ENCODE measurements around the gene RPS6KL1.

Gene RPS6KL1

GRCh38 chr14:74881431-74882102 lies 41.5 kb downstream of the RPS6KL1 start, which contains the start of gene DLST:
Gene DLST, plus strand, starts transcription at chr14:74881916. Its CDS starts 38 bp downstream, at chr14:74881954.
- peak; percentile 83 for DNase-seq

GRCh38 chr14:74879427-74880182 lies 43.5 kb downstream of the RPS6KL1 start:
- no peak for DNase-seq

GRCh38 chr14:74875941-74876913 lies 46.8 kb downstream of the RPS6KL1 start, which contains the start of gene PROX2:
Gene PROX2, minus strand, starts transcription at chr14:74876145. Its CDS starts 12,311 bp downstream, at chr14:74863834.
- DNase-seq = peak; percentile 8

- DNase-seq = no peak
These were observed 47.9 kb downstream of the RPS6KL1 start for GRCh38 chr14:74875204-74875603.

- no peak for DNase-seq
These were observed 51.2 kb downstream of the RPS6KL1 start for GRCh38 chr14:74871819-74872218.

- DNase-seq = no peak
These were observed 54.3 kb downstream of the RPS6KL1 start for GRCh38 chr14:74868739-74869138.

GRCh38 chr14:74867673-74868072 lies 55.4 kb downstream of the RPS6KL1 start:
- peak; percentile 54 for DNase-seq

GRCh38 chr14:74866708-74867389 lies 56.2 kb downstream of the RPS6KL1 start:
- DNase-seq = no peak

- no peak for DNase-seq
These were observed 57.9 kb downstream of the RPS6KL1 start for GRCh38 chr14:74865156-74865555.

GRCh38 chr14:74864198-74864597 lies 58.9 kb downstream of the RPS6KL1 start:
- DNase-seq = no peak

- DNase-seq = no peak
These were observed 59.8 kb downstream of the RPS6KL1 start for GRCh38 chr14:74863274-74863673.

- no peak for DNase-seq
These were observed 61.3 kb downstream of the RPS6KL1 start for GRCh38 chr14:74861734-74862090.

- peak; percentile 96 for DNase-seq
These were observed 61.9 kb downstream of the RPS6KL1 start for GRCh38 chr14:74860899-74861733.

GRCh38 chr14:74859757-74860552 lies 63.1 kb downstream of the RPS6KL1 start:
- no peak for DNase-seq

- no peak for DNase-seq
These were observed 65.0 kb downstream of the RPS6KL1 start for GRCh38 chr14:74858022-74858421.

- no peak for DNase-seq
These were observed 66.7 kb downstream of the RPS6KL1 start for GRCh38 chr14:74856366-74856765.

GRCh38 chr14:74855945-74856344 lies 67.1 kb downstream of the RPS6KL1 start:
- DNase-seq = no peak

GRCh38 chr14:74855021-74855420 lies 68.0 kb downstream of the RPS6KL1 start:
- DNase-seq = no peak
